Raji (cell line): ENCODE measurements around the gene ZNF608.

Experiments used
- POLR2A ChIP-seq: IDR thresholded peaks from 2 replicates; pipeline ENCODE4 v1.6.1; 2011; ENCODE audit warnings: low read depth, low read length, control low read depth; ENCODE audit not compliant: insufficient read depth

Gene ZNF608, protein sequence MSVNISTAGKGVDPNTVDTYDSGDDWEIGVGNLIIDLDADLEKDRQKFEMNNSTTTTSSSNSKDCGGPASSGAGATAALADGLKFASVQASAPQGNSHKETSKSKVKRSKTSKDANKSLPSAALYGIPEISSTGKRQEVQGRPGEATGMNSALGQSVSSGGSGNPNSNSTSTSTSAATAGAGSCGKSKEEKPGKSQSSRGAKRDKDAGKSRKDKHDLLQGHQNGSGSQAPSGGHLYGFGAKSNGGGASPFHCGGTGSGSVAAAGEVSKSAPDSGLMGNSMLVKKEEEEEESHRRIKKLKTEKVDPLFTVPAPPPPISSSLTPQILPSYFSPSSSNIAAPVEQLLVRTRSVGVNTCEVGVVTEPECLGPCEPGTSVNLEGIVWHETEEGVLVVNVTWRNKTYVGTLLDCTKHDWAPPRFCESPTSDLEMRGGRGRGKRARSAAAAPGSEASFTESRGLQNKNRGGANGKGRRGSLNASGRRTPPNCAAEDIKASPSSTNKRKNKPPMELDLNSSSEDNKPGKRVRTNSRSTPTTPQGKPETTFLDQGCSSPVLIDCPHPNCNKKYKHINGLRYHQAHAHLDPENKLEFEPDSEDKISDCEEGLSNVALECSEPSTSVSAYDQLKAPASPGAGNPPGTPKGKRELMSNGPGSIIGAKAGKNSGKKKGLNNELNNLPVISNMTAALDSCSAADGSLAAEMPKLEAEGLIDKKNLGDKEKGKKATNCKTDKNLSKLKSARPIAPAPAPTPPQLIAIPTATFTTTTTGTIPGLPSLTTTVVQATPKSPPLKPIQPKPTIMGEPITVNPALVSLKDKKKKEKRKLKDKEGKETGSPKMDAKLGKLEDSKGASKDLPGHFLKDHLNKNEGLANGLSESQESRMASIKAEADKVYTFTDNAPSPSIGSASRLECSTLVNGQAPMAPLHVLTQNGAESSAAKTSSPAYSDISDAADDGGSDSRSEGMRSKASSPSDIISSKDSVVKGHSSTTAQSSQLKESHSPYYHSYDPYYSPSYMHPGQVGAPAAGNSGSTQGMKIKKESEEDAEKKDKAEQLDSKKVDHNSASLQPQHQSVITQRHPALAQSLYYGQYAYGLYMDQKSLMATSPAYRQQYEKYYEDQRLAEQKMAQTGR (N-terminal part only)

DNA sequence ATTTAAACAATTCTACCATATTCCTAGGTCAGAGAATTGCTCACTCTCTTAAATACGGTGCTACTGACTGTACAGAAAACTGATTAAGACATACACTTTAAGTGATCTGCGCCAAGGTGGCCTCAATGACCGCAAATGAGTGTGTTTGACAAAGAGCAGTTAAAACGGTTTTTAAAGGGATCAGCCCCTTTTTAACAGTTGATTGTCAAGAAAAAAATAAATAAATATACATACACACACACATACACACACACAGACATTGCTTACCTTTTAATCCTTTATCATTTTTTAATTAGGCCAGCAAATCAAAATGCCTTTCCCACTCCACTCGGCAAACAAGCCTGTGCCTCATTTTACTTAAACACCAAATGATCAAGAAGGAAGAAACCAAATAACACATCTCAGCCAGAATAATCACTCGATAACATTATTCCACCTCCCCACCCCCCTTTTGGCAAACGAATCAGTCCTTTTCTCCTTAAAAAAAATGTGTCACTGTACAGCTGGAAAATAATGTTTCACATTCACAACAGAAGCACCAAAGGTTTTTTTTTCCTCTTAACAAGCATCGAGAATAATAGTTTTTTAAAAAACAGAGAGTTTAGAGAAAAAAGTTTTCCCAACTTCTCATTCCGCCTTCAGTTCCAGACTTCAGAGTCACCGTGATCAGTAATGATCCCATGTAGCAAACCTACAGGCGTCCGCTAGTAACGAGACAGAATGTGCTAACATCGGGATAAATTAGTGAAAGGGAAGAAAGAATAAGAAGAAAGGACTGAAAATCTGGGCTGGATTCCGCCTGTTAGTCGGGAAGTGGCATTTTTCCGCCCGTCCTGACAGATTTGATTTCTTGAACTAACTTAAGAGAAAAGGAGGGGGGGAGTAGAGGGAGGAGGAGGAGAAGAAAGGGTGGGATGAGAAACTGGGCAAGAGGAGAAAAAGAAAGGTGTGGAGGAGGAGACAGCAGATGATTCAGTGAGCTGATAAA lies at the start of gene ZNF608:
ZNF608 (minus strand) TSS at position 712 of the 988 bp plus-strand sequence. CDS start 1,650 bp downstream, outside the sequence.
- TF ChIP-seq POLR2A = no peak

GRCh38 chr5:124795829-124796228 lies 49.4 kb upstream of the ZNF608 start:
- TF ChIP-seq POLR2A = no peak

- no peak for TF ChIP-seq POLR2A
Observed at GRCh38 chr5:124790895-124791732, 44.7 kb upstream of the ZNF608 start.

- TF ChIP-seq POLR2A = no peak
Observed at GRCh38 chr5:124790301-124790894, 44.0 kb upstream of the ZNF608 start.

DNA sequence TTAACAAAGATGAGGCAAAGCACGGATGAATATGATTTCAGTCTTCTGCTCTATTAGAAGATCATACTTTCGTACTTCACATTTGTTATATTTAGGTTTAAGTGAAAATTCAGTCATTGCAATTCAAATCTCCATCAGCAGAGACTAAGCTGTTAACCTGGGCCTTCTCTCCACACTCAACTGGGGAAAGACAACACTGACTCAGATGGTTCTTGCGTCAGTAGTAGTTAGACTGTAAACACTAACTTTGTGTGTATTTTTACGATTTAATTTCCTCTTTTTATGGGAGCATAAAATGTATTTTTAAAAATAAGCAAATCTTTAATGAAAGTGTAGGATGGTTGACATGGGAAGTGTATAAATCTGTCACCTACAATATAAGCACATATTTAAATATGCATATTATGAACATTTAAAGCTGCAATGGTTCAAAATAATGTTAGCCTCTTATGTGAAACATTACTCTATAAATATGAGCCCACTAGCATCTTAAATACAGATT lies 42.7 kb upstream of the ZNF608 start:
- TF ChIP-seq POLR2A = no peak

DNA sequence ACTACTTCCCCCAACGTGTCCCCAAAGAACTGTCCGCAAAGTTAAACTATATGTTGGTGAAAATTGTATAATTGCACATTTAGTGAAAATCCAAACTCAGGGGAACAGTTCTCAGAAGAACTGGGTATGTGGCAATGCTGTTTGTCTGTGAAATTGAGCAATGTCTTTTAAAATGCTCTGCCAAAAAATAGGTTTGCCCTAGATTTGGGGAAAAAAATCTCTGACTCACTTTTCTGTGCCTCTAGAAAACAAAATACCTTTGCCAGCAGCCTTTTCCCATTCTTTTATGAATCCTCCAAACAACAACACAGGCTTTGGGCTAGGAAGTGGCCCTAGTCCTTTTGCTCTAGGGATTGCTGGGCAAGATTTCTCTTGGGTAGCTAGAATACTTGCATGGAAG lies 37.4 kb upstream of the ZNF608 start:
- no peak for TF ChIP-seq POLR2A

DNA sequence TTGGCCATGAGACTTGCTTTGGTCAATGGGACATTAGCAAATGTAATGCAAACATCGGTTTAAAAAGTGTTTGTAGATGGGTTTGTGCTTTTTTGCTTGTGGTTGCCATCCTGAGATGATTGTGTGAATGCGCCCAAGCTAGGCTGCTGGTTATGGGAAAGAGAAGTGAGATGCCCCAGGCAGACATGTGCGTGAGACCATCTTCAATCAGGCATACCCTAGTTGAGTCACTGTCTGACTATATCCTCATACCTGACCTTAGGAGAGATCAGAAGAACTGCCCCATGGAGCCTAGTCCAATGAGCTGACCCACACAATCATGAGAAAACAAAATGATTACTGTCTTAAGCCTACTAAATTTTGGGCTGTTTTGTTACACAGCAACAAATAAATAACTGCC lies 36.8 kb upstream of the ZNF608 start:
- no peak for TF ChIP-seq POLR2A

DNA sequence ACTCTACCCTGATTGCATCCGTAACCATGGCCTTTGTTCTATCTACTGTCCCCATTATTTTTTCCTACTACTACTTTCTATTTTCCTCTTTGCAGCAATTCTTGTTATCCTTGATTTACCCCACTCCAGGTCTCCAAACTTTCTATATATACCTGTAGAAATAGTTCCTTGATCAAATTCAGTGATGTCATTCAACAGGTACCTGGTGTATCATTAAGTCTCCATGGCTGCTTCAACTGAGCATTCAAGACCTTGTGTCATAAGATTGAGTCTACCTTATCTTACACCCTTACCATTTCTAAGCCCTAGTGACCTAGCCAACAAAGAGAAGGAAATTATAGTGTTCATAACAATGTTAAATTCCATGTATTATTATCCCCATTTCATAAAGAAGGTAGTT lies 35.8 kb upstream of the ZNF608 start:
- TF ChIP-seq POLR2A = no peak

GRCh38 chr5:124780011-124780410 lies 33.6 kb upstream of the ZNF608 start:
- no peak for TF ChIP-seq POLR2A

DNA sequence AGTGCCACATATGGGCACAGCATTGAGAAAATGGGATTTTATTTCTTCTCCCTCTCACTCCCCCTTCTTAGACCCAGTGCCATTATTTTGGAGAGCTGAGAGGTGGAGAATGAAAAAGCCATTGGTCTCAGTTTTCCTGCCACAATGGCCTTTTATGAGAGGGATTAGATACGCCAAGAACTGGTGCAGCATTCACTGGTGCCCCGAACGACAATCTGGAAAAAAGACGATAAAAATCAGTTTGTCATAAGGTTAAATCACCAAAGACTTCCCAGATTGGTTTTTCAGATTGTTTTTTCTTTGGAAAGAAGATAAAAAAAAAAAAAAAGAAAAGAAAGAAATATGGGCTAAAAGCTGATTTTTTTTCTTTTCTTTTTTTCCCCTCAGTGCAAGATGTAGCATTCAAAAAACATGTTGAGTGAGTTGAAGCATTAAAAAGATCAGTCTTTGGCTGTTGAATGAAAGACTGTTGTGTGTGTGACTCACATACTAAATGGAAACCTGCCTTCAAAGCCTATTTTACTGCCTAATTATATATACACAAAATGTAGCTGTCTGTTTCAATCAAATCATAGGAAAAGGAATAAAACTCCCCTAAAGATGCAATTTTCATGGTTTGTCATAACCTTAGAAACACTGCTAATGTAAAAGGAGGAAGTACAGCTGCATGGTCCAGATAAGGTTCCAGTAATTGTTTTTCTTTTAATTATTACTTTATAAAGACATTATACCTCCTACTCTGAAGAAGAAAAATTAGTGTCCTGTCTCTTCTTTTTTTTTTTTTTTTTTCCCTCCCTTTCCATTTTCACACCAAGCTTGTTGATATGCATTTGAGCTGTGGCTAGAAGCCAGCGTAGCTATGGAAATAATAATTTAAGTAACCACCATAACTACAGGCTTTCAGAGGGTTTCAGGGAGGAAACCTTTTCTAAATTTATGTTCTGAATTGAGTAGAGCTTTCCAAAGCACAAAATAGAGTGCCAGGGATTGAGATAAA lies 27.2 kb upstream of the ZNF608 start:
- no peak for TF ChIP-seq POLR2A

- TF ChIP-seq POLR2A = no peak
Observed at GRCh38 chr5:124772457-124773200, 26.2 kb upstream of the ZNF608 start.

- no peak for TF ChIP-seq POLR2A
Observed at GRCh38 chr5:124771761-124772160, 25.3 kb upstream of the ZNF608 start.
